HCT116 (cell line): ENCODE data around the gene PCDHB6.
"Not testable (repeated sequence)": the region's sequence is repeated elsewhere in the genome, so short reads cannot be mapped to it uniquely, and the experiment has no call there.

ENCODE experiments used
- ATF3 ChIP-seq: IDR thresholded peaks from 2 replicates; pipeline ENCODE4 v1.6.1; 2012
- CTCF ChIP-seq, 3 experiments: fragments of 200-600 bp in 1 of 3; sonication (generic) in 1 of 3; IDR thresholded peaks in 2 of 3; conservative IDR thresholded peaks in 1 of 3; 2 replicates each; pipeline ENCODE4 v1.5.1; 2012 to 2017; ENCODE audit warnings: low read depth in 2 of 3, low read length in 2 of 3, antibody characterized with exemption in 1 of 3, borderline replicate concordance in 1 of 3, control low read depth in 1 of 3, mild to moderate bottlenecking in 1 of 3, mixed read lengths in 1 of 3, mixed run types in 1 of 3, moderate library complexity in 1 of 3; ENCODE audit not compliant: insufficient read depth in 1 of 3
- EZH2 ChIP-seq: fragments of 200-600 bp; sonication (generic); IDR thresholded peaks from 2 replicates; pipeline ENCODE4 v1.6.1; 2017; ENCODE audit warnings: antibody characterized with exemption, mixed run types
- EZH2phosphoT487 ChIP-seq: fragments of 200-600 bp; IDR thresholded peaks from 2 replicates; pipeline ENCODE4 v1.6.1; 2018; ENCODE audit warnings: antibody characterized with exemption, borderline replicate concordance
- POLR2A ChIP-seq: IDR thresholded peaks from 2 replicates; pipeline ENCODE4 v1.7.0; 2011; ENCODE audit warnings: borderline replicate concordance; ENCODE audit not compliant: insufficient read depth, insufficient read length; ENCODE audit errors: extremely low read depth
- POLR2AphosphoS5 ChIP-seq: IDR thresholded peaks from 2 replicates; pipeline ENCODE4 v1.6.1; 2011; ENCODE audit warnings: mild to moderate bottlenecking, low read depth, low read length, moderate library complexity
- SIN3A ChIP-seq: IDR thresholded peaks from 2 replicates; pipeline ENCODE4 v1.6.1; 2012; ENCODE audit warnings: low read depth
- SRF ChIP-seq: IDR thresholded peaks from 2 replicates; pipeline ENCODE4 v1.6.1; 2012; ENCODE audit warnings: low read depth
- ZNF274 ChIP-seq: fragments of 200-500 bp; sonication (Bioruptor generic); IDR thresholded peaks from 2 replicates; pipeline ENCODE4 v1.6.1; 2014; ENCODE audit warnings: mild to moderate bottlenecking, low read depth, low read length, inconsistent platforms
- TF ChIP-seq, protein P1 (sequence below): IDR thresholded peaks from 2 replicates; pipeline ENCODE4 v1.6.1; 2012; ENCODE audit warnings: low read depth

DNA sequence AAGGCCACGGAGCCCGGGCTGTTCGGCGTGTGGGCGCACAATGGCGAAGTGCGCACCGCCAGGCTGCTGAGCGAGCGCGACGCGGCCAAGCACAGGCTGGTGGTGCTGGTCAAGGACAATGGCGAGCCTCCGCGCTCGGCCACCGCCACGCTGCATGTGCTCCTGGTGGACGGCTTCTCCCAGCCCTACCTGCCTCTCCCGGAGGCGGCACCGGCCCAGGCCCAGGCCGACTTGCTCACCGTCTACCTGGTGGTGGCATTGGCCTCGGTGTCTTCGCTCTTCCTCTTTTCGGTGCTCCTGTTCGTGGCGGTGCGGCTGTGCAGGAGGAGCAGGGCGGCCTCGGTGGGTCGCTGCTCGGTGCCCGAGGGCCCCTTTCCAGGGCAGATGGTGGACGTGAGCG lies 47.4 kb upstream of the PCDHB6 start:
- TF ChIP-seq CTCF (IDR thresholded peaks at IDR 0.05 in 2 of 3, conservative IDR thresholded peaks at IDR 0.05 in 1 of 3; ENCODE audit: borderline replicate concordance in 1 of 3, insufficient read depth in 1 of 3, low read depth in 2 of 3, low read length in 2 of 3); SRF; POLR2A; ZNF274; SIN3A; POLR2AphosphoS5; EZH2; EZH2phosphoT487; ATF3: not testable (repeated sequence)
- TF ChIP-seq, protein P1, sequence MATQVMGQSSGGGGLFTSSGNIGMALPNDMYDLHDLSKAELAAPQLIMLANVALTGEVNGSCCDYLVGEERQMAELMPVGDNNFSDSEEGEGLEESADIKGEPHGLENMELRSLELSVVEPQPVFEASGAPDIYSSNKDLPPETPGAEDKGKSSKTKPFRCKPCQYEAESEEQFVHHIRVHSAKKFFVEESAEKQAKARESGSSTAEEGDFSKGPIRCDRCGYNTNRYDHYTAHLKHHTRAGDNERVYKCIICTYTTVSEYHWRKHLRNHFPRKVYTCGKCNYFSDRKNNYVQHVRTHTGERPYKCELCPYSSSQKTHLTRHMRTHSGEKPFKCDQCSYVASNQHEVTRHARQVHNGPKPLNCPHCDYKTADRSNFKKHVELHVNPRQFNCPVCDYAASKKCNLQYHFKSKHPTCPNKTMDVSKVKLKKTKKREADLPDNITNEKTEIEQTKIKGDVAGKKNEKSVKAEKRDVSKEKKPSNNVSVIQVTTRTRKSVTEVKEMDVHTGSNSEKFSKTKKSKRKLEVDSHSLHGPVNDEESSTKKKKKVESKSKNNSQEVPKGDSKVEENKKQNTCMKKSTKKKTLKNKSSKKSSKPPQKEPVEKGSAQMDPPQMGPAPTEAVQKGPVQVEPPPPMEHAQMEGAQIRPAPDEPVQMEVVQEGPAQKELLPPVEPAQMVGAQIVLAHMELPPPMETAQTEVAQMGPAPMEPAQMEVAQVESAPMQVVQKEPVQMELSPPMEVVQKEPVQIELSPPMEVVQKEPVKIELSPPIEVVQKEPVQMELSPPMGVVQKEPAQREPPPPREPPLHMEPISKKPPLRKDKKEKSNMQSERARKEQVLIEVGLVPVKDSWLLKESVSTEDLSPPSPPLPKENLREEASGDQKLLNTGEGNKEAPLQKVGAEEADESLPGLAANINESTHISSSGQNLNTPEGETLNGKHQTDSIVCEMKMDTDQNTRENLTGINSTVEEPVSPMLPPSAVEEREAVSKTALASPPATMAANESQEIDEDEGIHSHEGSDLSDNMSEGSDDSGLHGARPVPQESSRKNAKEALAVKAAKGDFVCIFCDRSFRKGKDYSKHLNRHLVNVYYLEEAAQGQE = not testable (repeated sequence)
